VCaP (cell line): Measurements from ENCODE around the gene SLC10A3.

ENCODE experiments used
- H3K27ac ChIP-seq: fragments of 450-650 bp; 2 replicates; pipeline ENCODE4 v1.5.1; 2017
- CTCF ChIP-seq: fragments of 450-650 bp; conservative IDR thresholded peaks from 2 replicates; pipeline ENCODE4 v1.5.1; 2017; ENCODE audit warnings: mild to moderate bottlenecking, moderate library complexity

SLC10A3 gene

DNA sequence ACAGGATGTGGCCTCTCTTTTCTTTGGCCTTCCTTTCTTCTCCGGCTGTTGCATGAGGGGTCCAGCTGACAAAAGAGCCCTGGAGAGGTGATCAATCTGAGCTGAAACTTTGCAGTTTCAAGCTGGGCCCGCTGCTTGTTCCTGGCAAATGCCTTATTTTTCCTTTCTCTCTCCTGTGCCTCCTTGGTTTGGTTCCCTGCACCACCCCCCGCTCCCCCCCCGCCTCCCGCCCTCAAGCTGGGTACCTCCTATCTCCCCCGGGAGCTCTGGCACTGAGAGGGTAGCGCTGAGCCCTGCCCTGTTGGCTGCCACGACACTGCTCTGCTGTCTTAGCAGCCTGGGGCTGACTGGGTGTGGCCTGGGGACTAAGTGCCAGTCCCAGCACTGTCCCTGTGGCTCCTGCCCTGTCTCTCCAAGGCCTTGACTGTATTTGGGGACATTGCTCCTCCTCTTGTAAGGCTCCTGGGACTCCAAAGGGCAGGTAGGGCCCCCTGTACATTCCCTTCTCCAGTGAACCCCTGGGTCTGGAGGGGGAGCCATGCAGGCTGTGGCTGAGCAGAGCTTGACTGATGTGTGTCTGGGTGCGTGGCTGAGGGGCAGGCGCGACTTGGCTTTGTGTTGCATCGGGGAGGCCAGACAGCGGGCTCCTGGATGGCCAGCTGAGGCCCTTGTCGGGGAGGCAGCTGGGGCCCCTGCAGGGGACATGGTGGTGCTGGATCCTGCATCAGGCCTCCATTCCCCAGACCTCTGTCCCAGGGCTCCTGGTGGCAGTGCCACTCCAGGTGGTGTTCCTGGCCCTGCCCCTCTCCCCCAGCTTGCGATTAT lies 31.3 kb downstream of the SLC10A3 start:
- TF ChIP-seq CTCF: no peak
- H3K27ac ChIP-seq: peak overlapping the region; percentile 77; the same call in 1 of the 2 replicates

GRCh38 chrX:154458116-154458953 lies 32.1 kb downstream of the SLC10A3 start, which contains the start of gene PLXNA3:
TSS of gene PLXNA3 (plus strand) at chrX:154458281. CDS start at chrX:154460184, 1,903 bp downstream.
- peak within 1 kb of the TSS; percentile 77 for H3K27ac ChIP-seq
- no peak for TF ChIP-seq CTCF

- H3K27ac ChIP-seq: peak overlapping the region; percentile 77
- TF ChIP-seq CTCF: no peak
Observed at GRCh38 chrX:154457491-154458115, 32.8 kb downstream of the SLC10A3 start.

DNA sequence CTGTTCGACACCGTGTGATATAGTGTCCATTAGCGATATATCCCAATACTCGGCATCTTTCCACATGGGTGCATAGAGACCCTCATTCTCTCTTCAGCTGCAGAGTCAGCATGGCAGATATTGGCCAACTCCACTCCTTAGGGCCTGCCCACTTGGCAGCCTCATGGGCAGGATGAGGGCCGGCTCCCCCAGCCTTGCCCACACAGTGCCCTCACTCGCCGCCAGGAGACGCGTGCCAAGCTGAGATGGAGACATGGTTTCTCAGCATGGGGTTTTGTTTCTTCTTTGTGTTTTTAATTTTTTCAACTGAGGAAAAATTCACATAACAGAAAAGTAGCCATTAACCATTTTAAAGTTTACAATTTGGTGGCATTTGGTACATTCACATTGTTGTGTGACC lies 37.6 kb downstream of the SLC10A3 start:
- no peak overlapping the region for H3K27ac ChIP-seq
- TF ChIP-seq CTCF: no peak

DNA sequence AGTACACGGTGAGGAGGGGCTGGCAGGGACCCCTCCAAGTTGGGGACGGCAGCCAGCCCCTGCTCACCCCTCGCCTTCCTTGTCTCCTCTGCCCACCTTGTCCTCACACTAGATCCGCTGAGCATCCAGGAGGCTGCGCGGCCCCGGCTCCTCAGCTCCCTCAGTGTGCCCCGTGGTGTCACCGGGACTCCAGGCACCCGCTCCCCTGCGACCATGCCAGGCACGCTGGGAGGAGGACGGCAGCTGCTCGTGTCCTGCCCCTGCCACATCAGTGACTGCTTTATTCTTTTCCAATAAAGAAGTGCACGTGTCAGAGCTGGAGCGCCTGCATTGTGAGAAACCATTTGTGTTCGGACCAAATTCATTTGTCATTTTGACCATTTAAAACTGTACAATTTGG lies 40.1 kb downstream of the SLC10A3 start:
- TF ChIP-seq CTCF: no peak
- no peak overlapping the region for H3K27ac ChIP-seq

DNA sequence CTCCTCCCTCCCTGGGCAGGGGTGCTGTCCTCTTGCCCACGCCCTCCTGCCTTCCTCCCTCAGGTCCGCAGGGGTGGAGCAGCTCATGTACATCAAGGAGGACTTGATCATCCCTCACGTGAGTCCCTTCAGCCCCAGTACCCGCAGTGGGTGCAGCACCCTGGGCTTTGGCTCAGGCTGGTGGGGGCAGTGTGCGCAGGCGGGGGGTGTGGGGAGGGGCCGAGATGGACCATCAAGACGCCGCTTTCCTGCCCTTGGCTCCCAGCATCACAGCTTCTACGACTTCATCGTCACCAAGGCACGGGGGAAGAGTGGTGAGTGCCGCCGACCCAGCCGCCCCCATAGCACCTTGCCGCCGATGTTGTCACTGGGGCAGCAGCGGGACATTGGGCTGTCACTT lies 40.8 kb downstream of the SLC10A3 start:
- H3K27ac ChIP-seq: no peak overlapping the region
- no peak for TF ChIP-seq CTCF

DNA sequence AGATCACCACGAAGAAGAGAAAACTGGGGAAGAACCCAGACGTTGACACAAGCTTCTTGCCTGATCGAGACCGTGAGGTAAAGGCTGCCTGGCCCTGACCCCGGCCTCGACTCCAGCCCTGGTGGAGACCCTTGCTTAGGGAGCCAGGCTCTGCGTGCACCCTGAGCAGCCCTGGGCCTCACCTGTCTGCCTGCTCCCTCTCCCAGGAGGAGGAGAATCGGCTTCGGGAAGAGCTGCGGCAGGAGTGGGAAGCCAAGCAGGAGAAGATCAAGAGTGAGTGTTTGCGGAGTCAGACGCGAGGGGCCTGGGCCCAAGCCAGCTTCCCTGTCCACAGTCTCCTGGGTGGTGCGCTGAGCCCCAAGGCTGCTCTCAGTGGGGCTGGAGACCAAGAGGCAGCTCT lies 41.9 kb downstream of the SLC10A3 start:
- no peak for TF ChIP-seq CTCF
- no peak overlapping the region for H3K27ac ChIP-seq
